Lower leg skin (tissue), 3 donors: ENCODE results near the gene FGF7.

Experiments
- CTCF ChIP-seq, 3 donors: fragments of 450-650 bp; IDR thresholded peaks; one replicate each; pipeline ENCODE4 v1.5.1; 2016; ENCODE audit warnings: antibody characterized with exemption in 3 of 3, mild to moderate bottlenecking in 3 of 3, moderate library complexity in 2 of 3
- POLR2A ChIP-seq, 2 donors: fragments of 450-650 bp; IDR thresholded peaks; one replicate each; pipeline ENCODE4 v1.6.1; 2016 to 2017; ENCODE audit warnings: antibody characterized with exemption in 2 of 2, mild to moderate bottlenecking in 1 of 2, moderate library complexity in 1 of 2

- no peak for TF ChIP-seq CTCF (IDR thresholded peaks at IDR 0.05)
- TF ChIP-seq POLR2A (IDR thresholded peaks at IDR 0.05) = no peak
Observed at GRCh38 chr15:49467746-49468480, 44.9 kb downstream of the FGF7 start.
